Stimulated activated memory B cell treated with anti-CD40 and anti-IgM and Interleukin-4, amounts not matched to agents 10 μg/mL and 1 μg/mL and 100 μg/mL, for 72 hours (primary cell): ENCODE measurements around the gene EVC2.
"Not testable (repeated sequence)": the region's sequence is repeated elsewhere in the genome, so short reads cannot be mapped to it uniquely, and the experiment has no call there.

Experiments
- ATAC-seq: fragments of 150-1000 bp; cut with Tn5 transposase; 2 replicates; pipeline ENCODE4 v1.10.0; 2021
- H3K27ac Mint-ChIP-seq: one replicate; pipeline ENCODE4 v1.8.0; 2022; ENCODE audit warnings: mild to moderate bottlenecking, mixed read lengths
- H3K27me3 Mint-ChIP-seq: one replicate; pipeline ENCODE4 v1.8.0; 2022; ENCODE audit warnings: mixed read lengths
- H3K36me3 Mint-ChIP-seq: one replicate; pipeline ENCODE4 v1.8.0; 2022; ENCODE audit warnings: mixed read lengths
- H3K4me1 Mint-ChIP-seq: one replicate; pipeline ENCODE4 v1.8.0; 2022; ENCODE audit warnings: mixed read lengths
- H3K4me3 Mint-ChIP-seq: one replicate; pipeline ENCODE4 v1.8.0; 2022; ENCODE audit warnings: mild to moderate bottlenecking, moderate library complexity, mixed read lengths
- H3K9me3 Mint-ChIP-seq: one replicate; pipeline ENCODE4 v1.8.0; 2022; ENCODE audit warnings: mixed read lengths

Gene EVC2

DNA sequence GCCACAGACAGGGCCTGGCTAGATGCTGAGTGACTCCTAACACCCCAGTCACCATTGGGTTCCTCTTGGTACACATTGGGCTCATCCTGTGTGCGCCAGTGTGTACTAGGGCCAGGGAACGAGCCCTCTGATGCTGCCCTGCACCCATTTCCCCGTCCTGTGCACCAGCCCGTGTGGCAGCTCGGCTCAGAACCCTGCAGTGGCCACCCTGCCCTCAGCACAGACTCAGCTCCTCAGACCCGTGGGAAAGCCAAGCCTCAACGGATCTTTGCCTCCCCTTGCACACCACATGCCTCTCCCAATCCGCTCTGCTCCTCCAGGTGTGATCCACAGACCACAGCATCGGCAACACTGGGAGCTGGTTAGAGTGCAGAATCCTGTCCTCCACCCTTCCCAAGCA lies 41.2 kb upstream of the EVC2 start:
- H3K27me3 Mint-ChIP-seq, result no peaks in the 10 kb centered on the region

GRCh38 chr4:5747738-5748375 lies 39.5 kb upstream of the EVC2 start:
- Mint-ChIP-seq H3K36me3 (no peaks in the 10 kb centered on the region), H3K27me3 (no peaks in the 10 kb centered on the region), H3K27ac (no peak overlapping the region), H3K4me3 (no peak overlapping the region), H3K9me3 (peaks cover 8% of the 10 kb centered on the region), H3K4me1 (no peaks in the 10 kb centered on the region)
- no peak for ATAC-seq

More for the DNA sequence above, 41.2 kb upstream of the EVC2 start:
- ATAC-seq, result no peak
- no peak overlapping the region for H3K4me3 Mint-ChIP-seq
- peaks cover 8% of the 10 kb centered on the region for H3K9me3 Mint-ChIP-seq
- no peaks in the 10 kb centered on the region for H3K4me1 Mint-ChIP-seq
- H3K36me3 Mint-ChIP-seq, result no peaks in the 10 kb centered on the region
- H3K27ac Mint-ChIP-seq, result no peak overlapping the region

- Mint-ChIP-seq H3K27me3 (no peaks in the 10 kb centered on the region), H3K36me3 (no peaks in the 10 kb centered on the region), H3K27ac (no peak overlapping the region), H3K9me3 (peaks cover 8% of the 10 kb centered on the region), H3K4me3 (no peak overlapping the region), H3K4me1 (no peaks in the 10 kb centered on the region)
- ATAC-seq, result no peak
Measured at GRCh38 chr4:5746829-5747737, 38.7 kb upstream of the EVC2 start.

DNA sequence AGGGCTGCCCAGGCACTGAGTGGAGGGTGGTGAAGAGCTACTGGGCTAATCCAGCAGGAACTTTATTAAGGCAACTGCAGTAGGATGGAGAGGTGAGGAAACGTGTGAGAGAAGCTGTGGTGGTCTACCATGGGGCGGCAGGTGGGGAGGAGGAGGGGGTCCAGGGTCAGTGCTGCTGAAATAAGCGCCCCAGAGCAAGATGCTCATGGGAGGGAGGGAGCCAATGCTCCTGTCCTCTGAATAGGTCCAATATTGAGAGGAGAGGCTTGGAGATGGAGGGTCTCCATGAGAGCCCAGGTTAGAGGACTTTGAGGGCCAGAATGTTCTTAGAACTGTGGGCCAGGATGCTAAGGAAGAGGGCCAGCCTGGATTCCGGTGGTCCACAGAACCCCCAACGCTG lies 37.9 kb upstream of the EVC2 start:
- Mint-ChIP-seq H3K36me3 (no peaks in the 10 kb centered on the region), H3K4me1 (no peaks in the 10 kb centered on the region), H3K4me3 (no peak overlapping the region), H3K9me3 (peaks cover 8% of the 10 kb centered on the region), H3K27ac (no peak overlapping the region), H3K27me3 (no peaks in the 10 kb centered on the region)
- no peak for ATAC-seq

DNA sequence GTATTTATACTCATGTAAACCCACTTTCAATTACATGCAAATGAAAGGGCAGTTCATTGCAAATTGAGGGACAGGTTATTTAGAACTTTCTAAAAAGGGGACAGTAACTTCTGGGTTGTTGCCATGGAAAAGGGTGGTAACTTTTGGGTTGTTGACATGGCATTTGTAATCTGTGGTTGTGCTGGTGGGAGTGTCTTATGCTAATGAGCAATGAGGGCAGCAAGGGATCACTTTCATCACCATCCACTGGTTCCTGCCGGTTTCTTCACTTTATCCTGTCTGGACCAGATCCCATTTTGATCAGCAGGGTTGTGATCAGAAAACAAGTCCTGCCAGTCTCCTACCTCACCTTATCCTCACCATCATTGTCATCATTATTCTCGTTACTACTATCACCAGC lies 34.6 kb upstream of the EVC2 start:
- Mint-ChIP-seq H3K4me1 (no peaks in the 10 kb centered on the region), H3K27ac (no peak overlapping the region), H3K36me3 (no peaks in the 10 kb centered on the region), H3K4me3 (no peak overlapping the region), H3K9me3 (peaks cover 3% of the 10 kb centered on the region), H3K27me3 (no peaks in the 10 kb centered on the region)
- ATAC-seq, result no peak

GRCh38 chr4:5742388-5742787 lies 34.0 kb upstream of the EVC2 start:
- no peaks in the 10 kb centered on the region for H3K27me3 Mint-ChIP-seq
- peaks cover 3% of the 10 kb centered on the region for H3K9me3 Mint-ChIP-seq
- no peak for ATAC-seq
- no peaks in the 10 kb centered on the region for H3K4me1 Mint-ChIP-seq
- H3K36me3 Mint-ChIP-seq, result no peaks in the 10 kb centered on the region
- H3K4me3 Mint-ChIP-seq, result no peak overlapping the region
- H3K27ac Mint-ChIP-seq, result no peak overlapping the region

GRCh38 chr4:5738061-5738460 lies 29.7 kb upstream of the EVC2 start:
- Mint-ChIP-seq H3K4me1 (no peaks in the 10 kb centered on the region), H3K27me3 (no peaks in the 10 kb centered on the region), H3K9me3 (no peaks in the 10 kb centered on the region), H3K4me3 (no peak overlapping the region), H3K27ac (no peak overlapping the region), H3K36me3 (no peaks in the 10 kb centered on the region)
- ATAC-seq, result no peak

DNA sequence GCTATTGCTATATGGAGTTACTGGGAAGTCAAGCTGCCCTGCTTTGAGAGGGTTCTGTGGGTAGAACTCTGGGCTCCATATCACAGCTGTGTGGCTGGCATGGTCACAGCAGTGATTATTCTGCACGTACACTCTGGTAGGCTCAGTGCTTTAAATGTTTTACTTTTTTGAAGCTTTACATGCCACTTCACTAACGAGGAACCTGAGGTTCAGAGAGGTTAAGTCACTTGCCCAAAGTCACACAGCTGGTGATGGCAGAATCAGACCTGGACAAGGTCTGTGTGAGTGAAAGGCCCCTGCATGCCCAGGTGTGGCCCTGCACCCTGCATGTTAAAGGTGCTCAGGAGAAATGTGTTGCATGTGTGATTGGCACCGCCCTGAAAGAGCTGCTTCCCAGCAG lies 27.1 kb upstream of the EVC2 start:
- Mint-ChIP-seq H3K27ac (no peak overlapping the region), H3K27me3 (peaks cover 7% of the 10 kb centered on the region), H3K4me3 (no peak overlapping the region), H3K36me3 (no peaks in the 10 kb centered on the region), H3K4me1 (no peaks in the 10 kb centered on the region), H3K9me3 (no peaks in the 10 kb centered on the region)
- no peak for ATAC-seq

- no peaks in the 10 kb centered on the region for H3K36me3 Mint-ChIP-seq
- ATAC-seq, result no peak
- peaks cover 8% of the 10 kb centered on the region for H3K27me3 Mint-ChIP-seq
- no peaks in the 10 kb centered on the region for H3K9me3 Mint-ChIP-seq
- H3K27ac Mint-ChIP-seq, result no peak overlapping the region
- H3K4me1 Mint-ChIP-seq, result no peaks in the 10 kb centered on the region
- no peak overlapping the region for H3K4me3 Mint-ChIP-seq
Measured at GRCh38 chr4:5734853-5735252, 26.5 kb upstream of the EVC2 start.

DNA sequence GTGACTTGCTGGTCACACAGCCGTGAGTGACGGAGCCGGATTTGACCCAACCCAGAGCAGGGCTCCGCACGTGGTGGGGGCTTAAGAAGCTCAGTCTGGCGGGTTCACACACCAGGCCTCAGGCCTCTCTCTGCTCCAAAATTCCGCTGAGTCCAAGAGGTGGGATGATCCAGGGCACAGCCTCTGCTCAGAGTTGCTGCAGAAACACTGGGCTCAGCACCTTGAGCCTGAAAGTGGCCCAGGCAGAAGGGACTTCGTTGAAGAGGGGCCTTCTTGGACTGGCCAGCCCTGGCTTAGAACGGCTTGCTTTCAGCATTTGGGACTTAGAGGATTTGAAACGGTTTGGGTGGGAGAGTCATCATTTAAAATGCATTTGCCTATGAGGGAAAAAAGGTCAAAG lies 23.8 kb upstream of the EVC2 start:
- ATAC-seq, result no peak
- no peak overlapping the region for H3K4me3 Mint-ChIP-seq
- no peaks in the 10 kb centered on the region for H3K4me1 Mint-ChIP-seq
- no peak overlapping the region for H3K27ac Mint-ChIP-seq
- H3K9me3 Mint-ChIP-seq, result peaks cover 4% of the 10 kb centered on the region
- H3K27me3 Mint-ChIP-seq, result peaks cover 8% of the 10 kb centered on the region
- H3K36me3 Mint-ChIP-seq, result no peaks in the 10 kb centered on the region

DNA sequence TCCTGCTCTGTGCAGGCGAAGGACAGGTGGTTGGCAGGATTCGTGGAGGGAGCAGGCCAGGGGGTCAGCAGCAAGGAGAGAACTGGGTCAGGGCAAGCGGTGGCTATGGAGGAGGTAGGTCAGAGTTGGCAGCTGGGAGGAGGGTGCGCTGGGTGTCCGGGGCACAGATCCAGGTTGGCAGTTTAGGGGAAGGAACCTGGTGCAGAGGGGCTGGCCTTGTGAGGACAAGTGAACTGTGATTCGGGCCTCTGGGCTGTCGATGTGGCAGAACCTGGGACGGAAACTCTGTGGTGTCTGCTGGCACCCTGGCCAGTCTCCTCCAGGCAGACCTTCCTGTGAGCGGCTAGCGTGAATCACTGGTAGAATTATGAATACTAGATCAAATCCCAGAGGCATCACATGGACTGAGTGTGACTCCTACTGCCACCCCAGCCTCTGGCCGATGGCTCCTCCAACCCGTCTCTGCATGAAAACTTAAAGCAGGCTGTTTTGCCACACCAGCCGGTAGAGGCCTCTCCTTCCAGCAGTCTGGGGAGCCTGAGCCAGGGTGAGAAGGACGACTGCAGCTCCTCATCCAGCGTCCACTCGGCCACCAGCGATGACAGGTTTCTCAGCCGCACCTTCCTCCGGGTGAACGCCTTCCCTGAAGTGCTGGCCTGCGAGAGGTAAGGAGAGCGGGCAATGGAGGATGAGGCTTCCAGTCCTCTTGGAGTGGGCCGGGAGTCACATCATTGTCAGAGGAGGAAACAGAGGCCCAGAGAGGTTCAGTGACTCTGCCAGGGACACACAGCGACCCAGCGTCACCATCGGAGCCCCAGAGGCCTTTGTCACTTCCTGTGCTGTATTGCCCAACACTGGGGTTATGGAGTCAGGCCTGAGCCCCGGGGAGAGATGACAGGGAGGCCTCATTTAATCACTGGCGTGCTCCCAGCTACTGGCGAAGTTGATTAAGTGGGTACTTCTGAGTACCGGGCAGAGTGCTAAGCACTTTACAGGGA lies 22.9 kb upstream of the EVC2 start:
- Mint-ChIP-seq H3K9me3 (peaks cover 4% of the 10 kb centered on the region), H3K4me3 (no peak overlapping the region)
- no peak for ATAC-seq

DNA sequence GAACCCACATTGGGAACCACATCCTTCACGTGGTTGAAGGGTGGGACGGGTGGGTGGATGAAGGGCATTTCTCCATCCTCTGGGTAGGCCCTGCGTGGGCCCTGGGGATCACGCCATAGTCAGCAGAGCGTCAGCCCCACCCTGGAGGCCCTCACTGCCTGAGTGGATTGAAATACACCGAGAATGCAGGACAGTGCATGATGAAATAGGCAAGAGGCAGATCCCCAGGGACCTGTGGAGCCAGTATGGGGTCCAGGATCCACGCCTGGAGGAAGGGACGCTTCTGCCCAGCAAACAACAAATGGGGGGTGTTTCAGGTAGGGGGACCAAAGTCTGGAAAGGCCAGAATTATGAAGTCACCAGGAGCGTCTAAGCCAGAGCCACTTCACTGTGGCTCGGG lies 22.1 kb upstream of the EVC2 start:
- H3K9me3 Mint-ChIP-seq, result peaks cover 7% of the 10 kb centered on the region
- no peak overlapping the region for H3K4me3 Mint-ChIP-seq
- H3K27ac Mint-ChIP-seq, result no peak overlapping the region
- no peaks in the 10 kb centered on the region for H3K36me3 Mint-ChIP-seq
- no peaks in the 10 kb centered on the region for H3K4me1 Mint-ChIP-seq
- no peak for ATAC-seq
- H3K27me3 Mint-ChIP-seq, result peaks cover 8% of the 10 kb centered on the region

More for the DNA sequence above, 22.9 kb upstream of the EVC2 start:
- Mint-ChIP-seq H3K36me3 (no peaks in the 10 kb centered on the region), H3K4me1 (no peaks in the 10 kb centered on the region), H3K27ac (no peak overlapping the region), H3K27me3 (peaks cover 8% of the 10 kb centered on the region)

- not testable (repeated sequence) for H3K4me3 Mint-ChIP-seq, H3K27me3 Mint-ChIP-seq, H3K4me1 Mint-ChIP-seq, H3K9me3 Mint-ChIP-seq, H3K36me3 Mint-ChIP-seq, H3K27ac Mint-ChIP-seq, ATAC-seq
Measured at GRCh38 chr4:5728412-5728811, 20.1 kb upstream of the EVC2 start.

DNA sequence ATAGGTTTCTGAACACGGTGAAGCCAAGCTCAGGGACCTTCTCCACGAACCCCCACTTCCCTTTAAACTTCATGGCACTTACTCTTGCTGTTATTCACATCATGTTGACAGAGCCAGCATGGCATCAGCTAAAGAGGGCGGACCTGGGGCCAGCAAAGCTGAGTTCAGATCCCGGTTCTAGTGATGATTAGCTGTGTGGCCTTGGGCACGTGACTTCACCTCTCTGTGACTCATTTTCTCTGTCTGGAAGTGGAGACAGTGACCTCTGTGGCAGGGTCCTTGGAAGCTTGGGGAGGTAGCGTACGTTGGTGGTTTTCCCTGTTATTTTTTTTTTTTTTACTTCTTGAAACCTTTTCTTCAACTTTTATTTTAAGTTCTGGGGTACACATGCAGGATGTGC lies 16.0 kb upstream of the EVC2 start:
- Mint-ChIP-seq H3K4me3 (no peak overlapping the region), H3K4me1 (no peaks in the 10 kb centered on the region), H3K27ac (no peak overlapping the region), H3K27me3 (no peaks in the 10 kb centered on the region), H3K36me3 (no peaks in the 10 kb centered on the region), H3K9me3 (peaks cover 7% of the 10 kb centered on the region)
- ATAC-seq, result no peak

DNA sequence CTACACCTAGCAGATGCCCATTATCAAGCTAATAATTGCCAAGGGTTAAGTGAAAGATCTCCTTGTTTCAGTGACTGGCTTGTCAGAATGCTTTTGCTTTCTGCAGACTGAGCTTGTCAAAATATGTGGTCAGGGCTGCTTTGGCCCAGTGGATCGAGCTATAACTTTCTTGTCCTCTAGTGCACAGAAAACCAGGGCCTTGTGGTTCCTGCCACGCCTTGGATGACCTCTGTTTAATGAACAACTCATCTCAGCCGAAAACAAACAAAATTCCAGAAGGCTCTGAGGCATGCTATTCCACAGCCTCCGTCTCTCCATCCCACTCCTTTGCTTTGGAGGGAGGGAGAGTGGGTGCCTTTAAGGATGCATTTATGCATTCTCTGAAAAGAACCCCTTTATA lies 14.0 kb upstream of the EVC2 start:
- H3K4me3 Mint-ChIP-seq, result no peak overlapping the region
- ATAC-seq, result no peak
- no peak overlapping the region for H3K27ac Mint-ChIP-seq
- H3K9me3 Mint-ChIP-seq, result peaks cover 8% of the 10 kb centered on the region
- H3K27me3 Mint-ChIP-seq, result no peaks in the 10 kb centered on the region
- no peaks in the 10 kb centered on the region for H3K36me3 Mint-ChIP-seq
- no peaks in the 10 kb centered on the region for H3K4me1 Mint-ChIP-seq
